Choroid plexus epithelial cell (primary cell): ENCODE measurements around the gene RDH13.

ENCODE experiments used
- DNase-seq: peaks from one replicate; pipeline ENCODE4 v3.0.0-alpha.2; 2010; ENCODE audit warnings: low read depth
- H3K4me3 ChIP-seq: 2 replicates; pipeline ENCODE4 v1.5.1; 2011; ENCODE audit warnings: low read depth, mild to moderate bottlenecking, control low read depth, low read length, moderate library complexity
- TF ChIP-seq, protein P1 (sequence below): conservative IDR thresholded peaks from 2 replicates; pipeline ENCODE4 v1.5.1; 2011; ENCODE audit warnings: low read depth, mild to moderate bottlenecking, control low read depth, inconsistent platforms, low read length, moderate library complexity

RDH13 gene

DNA sequence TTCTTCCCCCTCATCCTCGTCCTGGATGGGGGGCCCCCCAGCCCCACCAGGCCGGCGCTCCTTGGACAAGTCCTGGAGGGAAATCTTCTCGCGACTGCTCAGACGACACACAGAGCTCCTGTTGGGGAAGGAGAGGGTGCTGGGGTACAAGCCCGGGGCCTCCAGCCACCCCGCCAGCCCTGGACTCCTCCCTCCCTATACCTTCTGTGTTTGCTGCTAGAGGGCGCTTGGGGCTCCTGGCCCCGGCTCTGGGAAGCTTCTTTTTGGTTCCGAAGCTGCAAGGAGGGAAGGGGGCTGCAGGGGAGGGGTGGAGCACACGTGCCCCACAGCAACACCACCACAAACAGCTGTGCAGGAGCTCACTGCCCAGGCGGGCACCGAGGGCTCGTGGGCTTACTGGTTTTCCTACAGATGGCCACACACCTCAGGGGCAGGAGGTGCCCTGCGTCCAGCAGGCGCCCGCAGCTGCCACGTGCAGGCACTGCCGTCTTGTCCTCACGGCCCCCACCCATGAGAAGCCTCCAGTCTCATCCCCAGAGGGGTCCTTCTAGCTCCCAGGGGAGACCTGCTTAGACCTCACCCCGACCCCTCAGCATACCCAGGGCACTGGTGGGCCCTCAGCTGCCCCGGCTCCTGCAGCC, 33.2 kb upstream of the RDH13 start:
- TF ChIP-seq, protein P1, sequence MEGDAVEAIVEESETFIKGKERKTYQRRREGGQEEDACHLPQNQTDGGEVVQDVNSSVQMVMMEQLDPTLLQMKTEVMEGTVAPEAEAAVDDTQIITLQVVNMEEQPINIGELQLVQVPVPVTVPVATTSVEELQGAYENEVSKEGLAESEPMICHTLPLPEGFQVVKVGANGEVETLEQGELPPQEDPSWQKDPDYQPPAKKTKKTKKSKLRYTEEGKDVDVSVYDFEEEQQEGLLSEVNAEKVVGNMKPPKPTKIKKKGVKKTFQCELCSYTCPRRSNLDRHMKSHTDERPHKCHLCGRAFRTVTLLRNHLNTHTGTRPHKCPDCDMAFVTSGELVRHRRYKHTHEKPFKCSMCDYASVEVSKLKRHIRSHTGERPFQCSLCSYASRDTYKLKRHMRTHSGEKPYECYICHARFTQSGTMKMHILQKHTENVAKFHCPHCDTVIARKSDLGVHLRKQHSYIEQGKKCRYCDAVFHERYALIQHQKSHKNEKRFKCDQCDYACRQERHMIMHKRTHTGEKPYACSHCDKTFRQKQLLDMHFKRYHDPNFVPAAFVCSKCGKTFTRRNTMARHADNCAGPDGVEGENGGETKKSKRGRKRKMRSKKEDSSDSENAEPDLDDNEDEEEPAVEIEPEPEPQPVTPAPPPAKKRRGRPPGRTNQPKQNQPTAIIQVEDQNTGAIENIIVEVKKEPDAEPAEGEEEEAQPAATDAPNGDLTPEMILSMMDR, result no peak
- H3K4me3 ChIP-seq, result no peak overlapping the region
- DNase-seq, result no peak

DNA sequence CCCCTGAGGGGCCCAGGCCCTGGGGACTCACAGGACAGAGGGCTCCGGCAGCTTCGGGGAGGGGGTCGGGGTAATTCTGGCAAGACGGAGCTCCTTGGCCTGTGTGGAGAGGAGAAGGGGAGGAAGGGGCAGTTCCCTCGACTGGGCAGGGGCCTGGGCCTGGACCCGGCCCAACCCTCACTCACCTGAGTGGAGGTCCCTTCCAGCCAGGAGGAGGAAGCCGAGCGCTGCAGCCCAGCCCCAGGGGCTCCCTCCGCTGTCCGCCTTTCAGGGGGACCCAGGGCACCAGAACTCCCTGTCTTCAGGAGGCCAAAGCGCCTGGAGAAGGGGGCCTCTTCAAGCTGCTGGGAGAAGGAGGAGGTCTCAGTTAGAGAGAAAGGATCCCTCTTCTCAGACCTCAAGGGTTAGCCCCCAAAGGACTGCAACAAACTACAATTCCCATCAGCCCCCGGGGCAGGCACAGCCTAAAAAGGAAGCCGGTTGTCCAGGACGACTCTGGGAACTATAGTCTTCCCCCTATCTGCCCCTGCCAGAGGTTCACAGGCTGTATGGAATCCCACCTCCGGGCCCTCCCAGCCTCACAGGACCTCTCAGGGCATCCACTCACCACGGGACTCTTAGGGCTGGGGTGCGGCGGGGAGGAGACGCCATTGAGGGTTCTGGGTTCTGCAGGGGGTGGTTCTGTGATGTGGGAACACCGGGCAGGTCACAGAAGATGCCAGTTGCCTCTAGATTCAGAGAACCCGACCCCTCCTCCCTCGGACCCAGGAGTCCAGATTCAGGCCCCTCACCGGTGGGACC, 32.5 kb upstream of the RDH13 start:
- DNase-seq, result no peak
- TF ChIP-seq, protein P1, result no peak
- no peak overlapping the region for H3K4me3 ChIP-seq

DNA sequence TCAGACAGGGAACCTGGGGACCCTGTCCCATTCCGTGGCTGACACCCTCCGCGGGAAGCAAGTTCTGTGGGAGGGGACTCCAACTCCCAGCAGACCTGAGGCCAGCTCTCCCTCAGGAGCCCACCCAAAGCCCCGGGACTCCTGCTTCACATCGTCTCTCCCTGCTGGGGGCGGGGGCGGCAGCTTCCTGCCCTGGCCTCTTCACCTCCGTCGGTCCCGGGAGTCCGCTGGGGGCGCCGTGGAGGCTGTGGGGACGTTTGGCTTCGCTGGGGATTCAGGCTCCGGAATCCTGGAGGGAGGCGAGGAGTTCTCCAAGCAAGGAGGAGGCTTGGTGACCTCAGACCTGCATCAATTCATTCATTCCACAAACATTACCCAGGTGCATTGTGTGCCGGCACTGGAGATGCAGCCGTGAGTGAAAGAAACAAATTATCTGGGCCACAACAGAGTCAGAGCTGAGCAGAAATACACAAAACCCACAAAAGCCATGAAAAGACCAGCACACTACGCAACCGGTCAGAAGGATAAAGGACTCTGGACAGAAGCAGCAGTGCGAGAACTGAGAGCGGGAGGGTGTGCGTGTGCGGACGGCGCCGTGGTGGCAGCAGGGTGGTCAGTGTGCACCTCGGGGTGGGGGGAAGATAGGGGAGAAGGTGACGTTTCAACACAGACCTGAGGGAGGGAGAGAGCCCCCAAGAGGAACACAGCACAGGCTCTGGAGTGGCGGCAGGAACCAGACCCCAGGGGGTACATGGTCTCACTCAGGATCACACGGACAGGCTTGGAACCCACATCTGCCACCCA, 31.7 kb upstream of the RDH13 start:
- DNase-seq, result no peak
- no peak overlapping the region for H3K4me3 ChIP-seq
- TF ChIP-seq, protein P1, result no peak

DNA sequence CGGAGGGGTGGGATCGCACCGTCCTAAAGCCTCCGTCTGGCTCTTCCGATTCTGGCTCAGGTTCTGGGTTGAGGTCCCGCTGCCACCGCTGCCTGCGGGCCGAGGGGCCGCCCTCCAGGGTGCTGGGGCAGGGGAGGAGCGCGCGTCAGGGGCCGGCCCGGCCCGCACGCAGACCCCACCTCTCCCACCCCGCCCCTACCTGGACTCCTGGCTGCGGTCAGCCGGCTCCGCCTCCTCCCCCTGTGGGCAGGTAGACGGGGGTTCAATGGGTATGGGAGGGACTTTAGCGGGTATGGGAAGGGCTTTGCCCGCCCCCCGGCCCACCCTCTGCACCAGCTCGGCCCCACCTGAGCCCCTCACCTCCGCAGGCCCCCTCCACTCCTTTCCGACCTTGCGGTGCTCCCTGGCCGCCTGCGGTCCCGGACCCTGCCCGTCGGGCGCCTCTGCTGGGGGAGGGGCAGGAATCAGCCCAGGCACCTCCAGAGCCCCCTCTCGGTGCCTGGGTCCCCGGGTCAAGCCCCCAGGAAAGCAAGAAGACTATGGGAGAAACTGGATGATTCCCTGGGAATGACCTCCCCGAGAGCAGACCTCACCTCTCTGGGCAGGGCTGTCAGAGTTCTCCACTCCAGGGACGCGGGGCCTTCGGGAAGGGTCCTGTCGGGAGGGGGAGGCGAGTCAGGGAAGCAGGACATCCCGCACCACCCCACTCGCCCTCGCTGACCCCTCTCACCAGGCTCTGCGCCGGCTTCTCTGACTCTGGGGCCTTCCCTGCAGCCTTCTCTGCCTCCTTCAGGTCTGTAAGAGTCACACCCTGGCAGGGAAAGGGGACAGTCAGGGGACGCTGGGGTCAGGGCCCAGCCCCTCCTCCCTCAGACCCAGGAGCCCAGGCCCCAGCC, 29.7 kb upstream of the RDH13 start:
- H3K4me3 ChIP-seq, result no peak overlapping the region
- TF ChIP-seq, protein P1, result no peak
- no peak for DNase-seq

DNA sequence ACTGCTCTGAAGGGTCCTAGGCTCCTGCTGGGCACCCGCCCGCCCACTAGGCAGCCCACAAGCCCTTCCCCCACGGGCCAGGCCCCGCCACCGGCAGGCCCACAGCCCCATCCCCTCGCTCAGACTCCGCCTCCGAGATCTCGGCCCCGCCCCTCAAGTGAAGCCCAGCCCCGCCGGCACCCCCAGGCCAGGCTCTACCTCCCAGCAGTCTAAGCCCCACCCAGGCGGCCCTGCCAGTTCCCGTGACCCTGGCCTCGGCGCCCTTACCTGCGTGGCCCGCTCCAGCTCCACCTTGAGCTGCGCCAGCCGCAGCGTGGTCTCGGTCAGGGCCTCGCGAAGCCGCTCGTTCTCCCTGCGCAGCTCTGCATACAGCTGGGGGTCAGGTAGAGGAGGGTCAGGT, 29.0 kb upstream of the RDH13 start:
- no peak overlapping the region for H3K4me3 ChIP-seq
- no peak for DNase-seq
- TF ChIP-seq, protein P1, result no peak

DNA sequence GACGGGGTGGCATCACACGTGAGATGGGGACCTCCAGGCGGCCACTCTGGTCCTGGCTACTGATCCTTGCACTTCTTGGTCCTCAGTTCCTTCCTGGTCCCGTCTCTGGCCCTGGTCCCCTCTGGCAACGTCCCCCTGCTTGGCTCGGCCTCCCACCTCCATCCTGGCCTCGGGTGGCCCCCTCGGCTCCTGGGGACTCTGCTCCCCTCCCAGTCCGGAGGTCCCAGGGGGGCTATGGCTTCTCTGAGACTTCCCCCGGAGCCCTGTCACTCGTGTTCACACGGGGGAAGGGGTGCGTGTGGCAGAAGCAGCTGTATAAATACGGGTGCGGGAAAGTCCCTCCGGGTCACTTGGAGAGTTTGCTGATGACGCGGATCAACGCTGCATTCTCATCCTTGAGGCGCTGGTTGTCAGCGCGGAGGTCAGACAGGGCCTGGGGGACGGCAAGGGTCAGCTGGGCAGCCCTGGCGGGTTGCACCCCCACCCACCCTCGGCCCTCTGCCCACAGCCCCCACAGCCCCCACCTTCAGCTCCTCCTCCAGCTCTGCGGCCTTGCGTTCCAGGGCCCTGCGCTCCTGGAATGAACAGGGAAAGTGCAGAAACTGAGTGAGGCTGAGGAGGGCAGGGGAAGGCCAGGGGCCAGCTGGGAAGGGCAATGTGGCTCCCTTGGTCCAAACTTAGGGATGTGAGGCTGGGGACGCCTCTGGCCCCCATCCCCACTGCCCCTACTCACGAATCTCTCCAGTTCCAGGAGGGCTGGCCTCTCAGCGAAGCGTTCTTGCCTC, 28.4 kb upstream of the RDH13 start:
- no peak for DNase-seq
- H3K4me3 ChIP-seq, result no peak overlapping the region
- TF ChIP-seq, protein P1, result no peak
